ENCODE data around the gene SDR42E2. TPM values are rescaled to one million over a fixed set of nuclear protein-coding genes. Genes with fewer than 3 reads are reported as not detected.
"Not testable (repeated sequence)": the region's sequence is repeated elsewhere in the genome, so short reads cannot be mapped to it uniquely, and the experiment has no call there.

The SDR42E2 gene
- total RNA-seq = under 1 TPM in 1 of 2 experiments, not detected in 1; 0.07 TPM

DNA sequence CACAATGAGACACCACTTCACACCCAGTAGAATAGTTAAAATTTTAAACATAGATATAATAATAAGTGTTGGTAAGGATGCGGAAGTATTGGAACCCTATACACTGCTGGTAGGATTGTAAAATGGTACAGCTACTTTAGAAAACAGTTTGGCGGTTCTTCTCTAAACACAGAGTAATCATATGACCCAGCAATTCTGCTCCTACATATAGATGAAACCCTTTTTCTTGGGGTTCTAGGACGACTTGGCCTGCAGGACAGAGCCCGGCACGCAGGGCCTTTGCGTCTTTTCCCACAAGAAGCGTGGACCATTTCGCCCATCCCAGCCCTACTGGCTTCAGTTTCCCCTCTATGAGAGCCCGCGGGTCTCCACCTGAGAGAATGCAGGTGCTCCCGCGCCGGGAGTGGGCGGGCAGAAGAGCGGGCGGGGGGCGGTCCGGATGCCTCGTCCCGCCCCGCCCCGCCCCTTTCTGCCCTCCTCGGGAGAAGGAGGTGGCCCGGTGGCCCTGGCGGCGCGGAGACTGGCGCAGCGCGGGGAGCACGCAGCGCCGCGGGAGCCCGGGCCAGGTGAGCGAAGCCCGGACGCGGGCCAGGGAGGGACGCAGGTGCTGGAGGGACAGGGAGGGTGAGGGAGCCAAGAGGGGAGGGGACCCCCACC lies at the start of gene SDR42E2:
Gene SDR42E2 (plus strand): TSS at position 508 of the 657 bp plus-strand sequence. CDS start 3,077 bp downstream, outside the sequence.
- Mint-ChIP-seq H3K27ac (no peak within 1 kb of the TSS), H3K4me1 (peaks cover 6% of the 10 kb centered on the region), H3K9me3 (ENCODE audit: low read depth) (peaks cover 3% of the 10 kb centered on the region), H3K36me3 (ENCODE audit: low read depth) (peaks cover 2% of the 10 kb centered on the region), H3K4me3 (no peak within 1 kb of the TSS), H3K27me3 (peaks cover 10% of the 10 kb centered on the region)
- POLR2A ChIA-PET = no interaction called here
- peak; percentile 85 for ATAC-seq
- DNase-seq = peak; percentile 67
- intact Hi-C loops (cut with DNase I, micrococcal nuclease) = no loop called here
- CTCF ChIA-PET = interaction anchor here (0.7 kb wide), 1 partner anchor 26 kb away, joined by 3 read pairs; no protein-coding TSS in a partner anchor

DNA sequence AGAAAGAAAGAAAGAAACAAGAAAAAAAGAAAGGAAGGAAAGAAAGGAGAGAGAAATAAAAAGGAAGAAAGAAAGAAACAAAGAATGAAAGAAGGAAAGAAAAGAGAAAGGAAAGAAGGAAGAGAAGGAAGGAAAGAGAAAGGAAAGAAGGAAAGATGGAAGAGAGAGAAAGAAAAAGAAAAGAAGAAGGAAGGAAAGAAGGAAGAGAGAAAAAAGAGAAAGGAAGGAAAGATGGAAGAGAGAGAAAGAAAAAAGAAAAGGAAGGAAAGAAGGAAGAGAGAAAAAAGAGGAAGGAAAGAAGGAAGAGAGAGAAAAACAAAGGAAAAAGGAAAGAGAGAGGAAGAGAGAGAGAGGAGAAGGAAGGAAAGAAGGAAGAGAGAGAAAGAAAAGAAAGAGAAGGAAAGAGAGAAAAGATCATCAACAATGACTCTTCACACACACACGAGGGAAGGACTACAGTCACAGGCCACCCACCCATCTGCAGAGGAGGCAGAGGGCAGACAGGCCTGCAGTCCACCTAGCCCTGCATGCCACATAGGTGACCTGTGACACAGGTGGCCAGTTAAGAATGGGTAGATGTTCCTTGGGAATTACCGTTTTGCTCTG lies 46.1 kb upstream of the SDR42E2 start:
- ChIA-PET CTCF (interaction anchor here (0.9 kb wide), 1 partner anchor 12 kb away, joined by 3 read pairs; no protein-coding TSS in a partner anchor), POLR2A (no interaction called here)
- ATAC-seq = no peak
- Mint-ChIP-seq H3K4me1 (no peaks in the 10 kb centered on the region), H3K27ac (no peak overlapping the region), H3K36me3 (ENCODE audit: low read depth) (no peaks in the 10 kb centered on the region), H3K4me3 (no peak overlapping the region), H3K27me3 (no peaks in the 10 kb centered on the region), H3K9me3 (ENCODE audit: low read depth) (no peaks in the 10 kb centered on the region)
- DNase-seq = no peak
- intact Hi-C loops (cut with DNase I, micrococcal nuclease) = no loop called here

DNA sequence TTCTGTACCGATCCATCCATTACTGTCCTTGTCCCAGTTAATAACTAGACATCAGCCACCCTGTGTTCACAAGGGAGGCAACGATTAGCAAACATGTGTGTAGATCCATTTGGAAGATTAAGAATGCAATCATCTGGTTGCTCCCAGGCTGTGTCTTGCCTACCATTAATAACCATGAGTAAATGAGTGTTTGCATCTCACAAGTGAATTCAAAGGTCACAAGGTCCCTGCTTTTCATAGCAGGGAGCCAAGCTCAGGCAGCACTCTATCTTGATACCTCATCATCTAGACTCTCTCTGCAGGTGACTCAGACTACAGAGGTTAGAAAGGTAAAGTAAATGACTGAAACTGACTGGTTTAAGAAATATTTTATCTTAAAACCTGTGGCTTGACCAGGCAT lies 44.7 kb upstream of the SDR42E2 start:
- intact Hi-C loops (cut with DNase I, micrococcal nuclease) = no loop called here
- POLR2A ChIA-PET = no interaction called here
- no peak for DNase-seq
- H3K9me3 Mint-ChIP-seq (ENCODE audit: low read depth) = no peaks in the 10 kb centered on the region
- H3K4me3 Mint-ChIP-seq = no peak overlapping the region
- ATAC-seq = no peak
- peaks cover 2% of the 10 kb centered on the region for H3K27me3 Mint-ChIP-seq
- no peaks in the 10 kb centered on the region for H3K4me1 Mint-ChIP-seq
- H3K36me3 Mint-ChIP-seq (ENCODE audit: low read depth) = no peaks in the 10 kb centered on the region
- H3K27ac Mint-ChIP-seq = no peak overlapping the region
- CTCF ChIA-PET = no interaction called here

DNA sequence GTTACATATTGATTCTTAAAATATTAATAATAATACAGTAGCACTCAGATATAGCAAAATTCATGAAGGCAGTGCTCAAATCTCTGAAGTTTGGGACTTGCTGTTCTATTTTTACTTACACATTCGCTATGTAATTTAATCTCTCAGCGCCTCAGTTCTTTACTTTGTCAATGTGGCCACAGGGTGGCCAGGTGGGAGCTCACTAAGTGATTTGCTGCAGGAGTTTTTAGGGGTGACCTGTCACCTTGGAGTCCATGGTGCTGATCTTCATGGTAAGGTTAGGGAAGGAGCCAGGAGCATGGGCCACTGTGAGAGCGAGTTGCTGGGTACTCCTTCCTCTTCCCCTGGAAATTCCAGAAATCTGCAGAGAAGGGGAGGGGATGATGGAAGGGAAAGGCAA lies 41.9 kb upstream of the SDR42E2 start:
- intact Hi-C loops (cut with DNase I, micrococcal nuclease) = no loop called here
- ChIA-PET POLR2A (no interaction called here), CTCF (interaction anchor here (0.6 to 1.6 kb wide), 3 partner anchors 21 to 138 kb away, joined by 3 read pairs; no protein-coding TSS in a partner anchor)
- Mint-ChIP-seq H3K36me3 (ENCODE audit: low read depth) (no peaks in the 10 kb centered on the region), H3K9me3 (ENCODE audit: low read depth) (no peaks in the 10 kb centered on the region), H3K27ac (no peak overlapping the region), H3K4me1 (no peaks in the 10 kb centered on the region), H3K27me3 (peaks cover 3% of the 10 kb centered on the region), H3K4me3 (no peak overlapping the region)
- ATAC-seq (no peak), DNase-seq (no peak)

DNA sequence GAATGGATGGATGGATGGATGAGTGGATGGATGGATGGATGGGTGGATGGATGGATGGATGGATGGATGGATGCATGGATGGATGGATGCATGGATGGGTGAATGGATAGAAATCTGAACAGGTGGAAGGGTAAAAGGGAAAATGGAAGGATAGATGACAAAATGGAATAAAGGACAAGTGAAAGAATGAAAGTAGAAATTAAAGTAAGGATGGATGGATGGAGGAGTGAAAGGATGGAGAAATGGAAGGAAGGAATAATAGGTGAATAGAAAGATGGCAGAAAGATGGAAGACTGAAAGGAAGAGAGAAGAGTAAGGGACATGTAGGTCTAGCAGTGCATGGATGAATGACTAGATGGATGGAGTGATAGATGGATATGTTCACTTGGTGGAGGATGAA lies 40.1 kb upstream of the SDR42E2 start:
- H3K9me3 Mint-ChIP-seq (ENCODE audit: low read depth) = no peaks in the 10 kb centered on the region
- H3K27ac Mint-ChIP-seq = no peak overlapping the region
- intact Hi-C loops (cut with DNase I, micrococcal nuclease) = no loop called here
- ChIA-PET CTCF (no interaction called here), POLR2A (no interaction called here)
- no peaks in the 10 kb centered on the region for H3K36me3 Mint-ChIP-seq (ENCODE audit: low read depth)
- no peaks in the 10 kb centered on the region for H3K4me1 Mint-ChIP-seq
- H3K27me3 Mint-ChIP-seq = peaks cover 3% of the 10 kb centered on the region
- H3K4me3 Mint-ChIP-seq = no peak overlapping the region
- no peak for ATAC-seq
- no peak for DNase-seq

DNA sequence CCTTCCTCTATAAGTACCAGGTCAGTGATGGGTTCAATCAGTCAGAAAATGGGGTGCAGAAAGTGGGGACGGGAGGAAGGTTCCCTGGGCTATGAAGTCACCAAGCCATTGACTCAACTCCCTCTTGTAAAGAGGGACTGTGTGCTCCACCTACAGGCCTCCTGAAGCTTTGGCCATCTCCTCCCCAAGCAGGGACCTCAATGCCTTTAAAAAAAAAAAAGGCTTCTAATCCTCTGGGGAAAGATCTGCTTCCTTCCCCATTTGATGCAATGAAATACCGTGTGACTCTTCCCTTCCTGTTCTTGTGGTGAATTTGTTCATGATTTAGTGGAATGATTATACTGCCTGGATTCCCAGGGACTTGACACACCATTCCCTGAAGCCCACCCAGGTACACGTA lies 39.2 kb upstream of the SDR42E2 start:
- ATAC-seq (no peak), DNase-seq (no peak)
- intact Hi-C loops (cut with DNase I, micrococcal nuclease) = no loop called here
- CTCF ChIA-PET = no interaction called here
- Mint-ChIP-seq H3K4me3 (no peak overlapping the region), H3K36me3 (ENCODE audit: low read depth) (no peaks in the 10 kb centered on the region), H3K27me3 (peaks cover 8% of the 10 kb centered on the region), H3K9me3 (ENCODE audit: low read depth) (no peaks in the 10 kb centered on the region), H3K4me1 (no peaks in the 10 kb centered on the region), H3K27ac (no peak overlapping the region)
- POLR2A ChIA-PET = no interaction called here

DNA sequence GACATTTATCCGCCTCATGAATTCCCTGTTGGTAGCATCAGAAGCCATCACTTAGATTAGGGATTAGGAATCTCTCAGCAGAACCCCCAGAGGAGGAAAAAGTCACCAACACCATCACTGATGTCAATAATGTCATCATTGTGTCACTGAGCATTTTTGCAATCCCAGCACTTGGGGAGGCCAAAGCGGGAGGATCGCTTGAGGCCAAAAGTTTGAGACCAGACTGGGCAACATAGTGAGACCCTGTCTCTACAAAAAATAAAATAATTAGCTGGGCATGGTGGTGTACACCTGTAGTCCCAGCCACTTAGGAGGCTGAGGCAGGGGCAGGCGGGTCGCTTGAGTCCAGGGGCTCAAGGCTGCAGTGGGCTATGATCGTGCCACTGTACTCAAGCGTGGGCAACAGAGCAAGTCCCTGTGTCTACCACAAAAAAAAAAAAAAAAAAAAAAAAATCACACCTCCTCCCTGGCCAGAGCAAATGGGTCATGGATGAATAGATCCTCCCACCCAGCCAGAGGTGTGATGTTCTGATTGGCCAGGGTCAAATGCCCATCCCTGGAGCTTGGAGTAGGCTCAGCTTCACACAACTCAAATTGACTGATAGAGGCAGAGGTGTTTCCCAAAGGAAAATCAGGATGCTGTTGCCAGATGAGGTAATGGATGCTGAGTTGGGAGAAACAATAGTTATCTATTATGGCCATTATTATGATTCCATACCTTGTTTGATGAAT lies 38.4 kb upstream of the SDR42E2 start:
- ATAC-seq = no peak
- intact Hi-C loops (cut with DNase I, micrococcal nuclease) = no loop called here
- Mint-ChIP-seq H3K4me1 (no peaks in the 10 kb centered on the region), H3K27ac (no peak overlapping the region), H3K36me3 (ENCODE audit: low read depth) (no peaks in the 10 kb centered on the region), H3K27me3 (peaks cover 13% of the 10 kb centered on the region), H3K4me3 (no peak overlapping the region), H3K9me3 (ENCODE audit: low read depth) (no peaks in the 10 kb centered on the region)
- ChIA-PET CTCF (no interaction called here), POLR2A (no interaction called here)
- DNase-seq = no peak

DNA sequence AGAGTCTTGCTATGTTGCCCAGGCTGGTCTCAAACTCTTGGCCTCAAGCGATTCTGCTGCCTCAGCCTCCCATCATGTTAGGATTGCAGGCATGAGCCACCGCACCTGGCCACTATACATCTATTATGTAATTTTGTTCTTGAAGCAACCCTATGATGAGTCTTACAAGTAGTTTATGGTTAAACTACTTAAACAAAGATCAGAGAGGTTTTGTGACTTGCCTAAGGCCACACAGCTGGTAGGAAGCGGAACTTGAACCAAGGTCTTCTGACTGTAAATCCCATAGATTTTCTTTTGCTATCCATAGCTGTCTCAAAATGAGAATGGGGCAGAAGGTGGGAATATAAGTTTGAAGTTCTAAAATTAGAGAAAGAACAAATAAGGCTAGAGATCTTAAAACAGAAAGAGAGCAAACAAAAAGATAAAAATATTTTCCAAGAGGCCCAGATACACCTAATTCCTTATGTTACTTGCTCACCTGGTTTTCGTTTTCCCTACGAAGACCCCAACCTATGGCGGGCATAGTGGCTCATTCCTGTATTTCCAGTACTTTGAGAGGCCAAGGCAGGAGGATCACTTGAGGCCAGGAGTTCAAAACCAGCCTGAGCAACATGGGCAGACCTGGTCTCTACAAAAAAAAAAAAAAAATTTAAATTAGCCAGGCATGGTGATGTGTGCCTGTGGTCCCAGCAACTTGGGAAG lies 37.6 kb upstream of the SDR42E2 start:
- Mint-ChIP-seq H3K4me1 (no peaks in the 10 kb centered on the region), H3K4me3 (no peak overlapping the region), H3K36me3 (ENCODE audit: low read depth) (no peaks in the 10 kb centered on the region), H3K27ac (no peak overlapping the region), H3K9me3 (ENCODE audit: low read depth) (no peaks in the 10 kb centered on the region), H3K27me3 (peaks cover 17% of the 10 kb centered on the region)
- intact Hi-C loops (cut with DNase I, micrococcal nuclease) = no loop called here
- DNase-seq (no peak), ATAC-seq (no peak)
- ChIA-PET POLR2A (no interaction called here), CTCF (no interaction called here)

DNA sequence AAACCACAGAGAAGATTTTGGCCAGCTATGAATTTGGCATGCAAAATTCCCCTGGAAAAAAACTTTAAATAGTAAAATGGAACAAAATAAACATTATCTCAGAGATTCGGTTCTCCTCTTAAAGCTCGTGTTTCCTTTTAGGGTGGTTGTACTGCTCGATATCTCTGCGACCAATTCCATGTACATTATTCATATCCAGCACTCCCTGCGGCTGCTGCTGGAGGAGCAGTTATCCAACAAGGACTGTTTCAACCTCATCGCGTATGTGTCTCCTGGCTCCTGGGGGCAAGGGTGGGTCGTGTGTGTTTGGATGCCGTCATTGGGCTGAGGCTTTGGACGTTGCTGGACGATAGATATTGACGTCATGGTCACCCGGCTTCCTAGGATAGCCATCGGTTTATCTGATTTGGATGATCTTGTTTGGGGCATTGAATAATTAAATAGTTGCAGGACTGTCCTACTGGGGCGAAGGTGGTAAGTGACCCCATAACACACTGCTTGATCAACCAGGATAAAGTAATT lies 36.2 kb upstream of the SDR42E2 start:
- CTCF ChIA-PET = no interaction called here
- ATAC-seq = no peak
- intact Hi-C loops (cut with DNase I, micrococcal nuclease) = no loop called here

DNA sequence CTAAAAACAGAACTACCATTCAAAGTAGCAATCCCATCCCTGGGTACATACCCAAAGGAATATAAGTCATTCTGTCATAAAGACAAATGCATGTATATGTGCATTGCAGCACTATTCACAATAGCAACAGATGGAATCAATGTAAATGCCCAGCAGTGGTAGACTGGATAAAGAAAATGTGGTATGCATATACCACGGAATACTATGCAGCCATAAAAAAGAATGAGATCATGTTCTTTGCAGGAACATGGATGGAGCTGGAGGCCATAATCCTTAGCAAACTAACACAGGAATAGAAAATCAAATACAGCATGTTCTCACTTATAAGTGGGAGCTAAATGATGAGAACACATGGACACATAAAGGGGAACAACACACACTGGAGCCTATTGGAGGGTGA lies 33.8 kb upstream of the SDR42E2 start:
- H3K4me1 Mint-ChIP-seq; POLR2A ChIA-PET; CTCF ChIA-PET; ATAC-seq; H3K36me3 Mint-ChIP-seq (ENCODE audit: low read depth); H3K27ac Mint-ChIP-seq; DNase-seq; H3K9me3 Mint-ChIP-seq (ENCODE audit: low read depth); H3K4me3 Mint-ChIP-seq: not testable (repeated sequence)
- peaks cover 13% of the 10 kb centered on the region for H3K27me3 Mint-ChIP-seq
- intact Hi-C loops (cut with DNase I, micrococcal nuclease) = loop anchor here in 1 of 2 experiments (2.0 kb wide), 1 partner anchor 30 kb away; no protein-coding TSS in a partner anchor

More for the DNA sequence above, 36.2 kb upstream of the SDR42E2 start:
- Mint-ChIP-seq H3K27ac (no peak overlapping the region), H3K4me3 (no peak overlapping the region), H3K27me3 (peaks cover 17% of the 10 kb centered on the region), H3K4me1 (no peaks in the 10 kb centered on the region), H3K9me3 (ENCODE audit: low read depth) (no peaks in the 10 kb centered on the region), H3K36me3 (ENCODE audit: low read depth) (no peaks in the 10 kb centered on the region)
- POLR2A ChIA-PET = no interaction called here
- no peak for DNase-seq

DNA sequence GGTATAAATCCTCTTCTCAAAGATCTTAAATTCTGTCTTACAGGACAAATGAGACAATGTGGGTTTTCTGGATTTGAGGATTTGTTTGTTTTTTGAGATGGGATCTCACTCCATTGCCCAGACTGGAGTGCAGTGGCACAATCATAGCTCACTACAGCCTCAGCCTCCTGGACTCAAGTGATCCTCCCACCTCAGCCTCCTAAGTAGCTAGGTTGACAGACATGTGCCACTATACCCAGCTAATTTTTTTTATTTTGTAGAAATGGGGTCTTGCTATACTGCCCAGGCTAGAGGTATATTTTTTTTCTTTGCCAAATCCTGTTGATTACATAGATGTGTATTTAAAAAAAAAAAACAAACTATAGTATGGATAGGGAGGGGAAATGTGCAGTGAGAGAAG lies 31.8 kb upstream of the SDR42E2 start:
- DNase-seq = no peak
- no peaks in the 10 kb centered on the region for H3K9me3 Mint-ChIP-seq (ENCODE audit: low read depth)
- no peak overlapping the region for H3K27ac Mint-ChIP-seq
- H3K36me3 Mint-ChIP-seq (ENCODE audit: low read depth) = no peaks in the 10 kb centered on the region
- ATAC-seq = no peak
- CTCF ChIA-PET = interaction anchor here (0.8 to 1.0 kb wide), 2 partner anchors 11 to 17 kb away, joined by 3 to 4 read pairs; no protein-coding TSS in a partner anchor
- intact Hi-C loops (cut with DNase I, micrococcal nuclease) = no loop called here
- no peaks in the 10 kb centered on the region for H3K4me1 Mint-ChIP-seq
- no peak overlapping the region for H3K4me3 Mint-ChIP-seq
- POLR2A ChIA-PET = no interaction called here
- peaks cover 13% of the 10 kb centered on the region for H3K27me3 Mint-ChIP-seq
